Endothelial cell (in vitro differentiated cells): ENCODE data around the gene MORN3. TPM values are rescaled to one million over a fixed set of nuclear protein-coding genes. Genes with fewer than 3 reads are reported as not detected.
"Not testable (repeated sequence)": the region's sequence is repeated elsewhere in the genome, so short reads cannot be mapped to it uniquely, and the experiment has no call there.

Experiments used
- DNase-seq: peaks from one replicate; pipeline ENCODE4 v3.0.0; 2021; ENCODE audit warnings: low spot score
- H3K27ac Mint-ChIP-seq: one replicate; pipeline ENCODE4 v1.8.0; 2021; ENCODE audit warnings: mixed read lengths, inconsistent platforms; ENCODE audit not compliant: unreplicated experiment
- H3K27me3 Mint-ChIP-seq: one replicate; pipeline ENCODE4 v1.8.0; 2021; ENCODE audit warnings: mild to moderate bottlenecking, moderate library complexity, mixed read lengths, inconsistent platforms; ENCODE audit not compliant: unreplicated experiment
- H3K36me3 Mint-ChIP-seq: one replicate; pipeline ENCODE4 v1.8.0; 2021; ENCODE audit warnings: mild to moderate bottlenecking, low read depth, mixed read lengths, inconsistent platforms; ENCODE audit not compliant: unreplicated experiment
- H3K4me1 Mint-ChIP-seq: one replicate; pipeline ENCODE4 v1.8.0; 2021; ENCODE audit warnings: mild to moderate bottlenecking, mixed read lengths, inconsistent platforms; ENCODE audit not compliant: unreplicated experiment
- H3K4me3 Mint-ChIP-seq: one replicate; pipeline ENCODE4 v1.8.0; 2021; ENCODE audit warnings: mild to moderate bottlenecking, mixed read lengths, inconsistent platforms; ENCODE audit not compliant: unreplicated experiment
- H3K9me3 Mint-ChIP-seq: one replicate; pipeline ENCODE4 v1.8.0; 2021; ENCODE audit warnings: mixed read lengths, inconsistent platforms; ENCODE audit not compliant: unreplicated experiment
- CTCF ChIP-seq: fragments of 200-600 bp; sonication (generic); IDR thresholded peaks from one replicate; pipeline ENCODE4 v1.5.0; 2021; ENCODE audit warnings: antibody characterized with exemption; ENCODE audit not compliant: unreplicated experiment
- total RNA-seq: library from RNA; stranded (reverse); fragmentation: NEBNext Ultra II Directional; extraction: Animal tissue kit (Norgen Biotek cat#: 25700); gene quantifications from one replicate; pipeline ENCODE4 v1.2.1, GENCODE V29; 2021; ENCODE audit not compliant: unreplicated experiment

Gene MORN3
- total RNA-seq, 1 donor from 2014 or later = 1.2 TPM

- DNase-seq = no peak
- no peak overlapping the region for H3K4me3 Mint-ChIP-seq
- no peaks in the 10 kb centered on the region for H3K9me3 Mint-ChIP-seq
- H3K36me3 Mint-ChIP-seq = no peaks in the 10 kb centered on the region
- no peak overlapping the region for H3K27ac Mint-ChIP-seq
- H3K27me3 Mint-ChIP-seq = peaks cover 4% of the 10 kb centered on the region
- no peak for TF ChIP-seq CTCF
- H3K4me1 Mint-ChIP-seq = peaks cover 3% of the 10 kb centered on the region
These were observed 6.7 kb upstream of the MORN3 start for GRCh38 chr12:121676190-121676589.

- TF ChIP-seq CTCF = no peak
- Mint-ChIP-seq H3K9me3 (no peaks in the 10 kb centered on the region), H3K27me3 (peaks cover 4% of the 10 kb centered on the region), H3K36me3 (no peaks in the 10 kb centered on the region), H3K4me1 (peaks cover 3% of the 10 kb centered on the region), H3K27ac (peak overlapping the region; percentile 97), H3K4me3 (peak overlapping the region; percentile 60)
- peak; percentile 16 for DNase-seq
These were observed 3.6 kb upstream of the MORN3 start for GRCh38 chr12:121673013-121673511.

- Mint-ChIP-seq H3K36me3 (no peaks in the 10 kb centered on the region), H3K4me3 (no peak overlapping the region), H3K4me1 (peaks cover 13% of the 10 kb centered on the region), H3K9me3 (no peaks in the 10 kb centered on the region), H3K27me3 (peaks cover 9% of the 10 kb centered on the region), H3K27ac (no peak overlapping the region)
- DNase-seq = peak; percentile 79
- peak; percentile 83 for TF ChIP-seq CTCF
These were observed 519 bp downstream of the MORN3 start for GRCh38 chr12:121668750-121669520.

GRCh38 chr12:121666829-121667228, 2.6 kb downstream of the MORN3 start:
- H3K27me3 Mint-ChIP-seq, DNase-seq, H3K9me3 Mint-ChIP-seq, H3K4me3 Mint-ChIP-seq, H3K27ac Mint-ChIP-seq, H3K36me3 Mint-ChIP-seq: not testable (repeated sequence)
- H3K4me1 Mint-ChIP-seq = peaks cover 18% of the 10 kb centered on the region

GRCh38 chr12:121663610-121663929, 5.9 kb downstream of the MORN3 start:
- Mint-ChIP-seq H3K27ac (peak overlapping the region; percentile 84), H3K9me3 (no peaks in the 10 kb centered on the region), H3K4me1 (peaks cover 37% of the 10 kb centered on the region), H3K27me3 (peaks cover 9% of the 10 kb centered on the region), H3K36me3 (no peaks in the 10 kb centered on the region), H3K4me3 (no peak overlapping the region)
- no peak for TF ChIP-seq CTCF
- DNase-seq = no peak

- H3K27me3 Mint-ChIP-seq = peaks cover 10% of the 10 kb centered on the region
- not testable (repeated sequence) for H3K9me3 Mint-ChIP-seq, H3K36me3 Mint-ChIP-seq, H3K4me3 Mint-ChIP-seq, DNase-seq
- peak overlapping the region; percentile 30 for H3K27ac Mint-ChIP-seq
- H3K4me1 Mint-ChIP-seq = peaks cover 46% of the 10 kb centered on the region
These were observed 7.9 kb downstream of the MORN3 start for GRCh38 chr12:121661353-121662105.
